ENCODE measurements around the gene MPRIP.
"Not testable (repeated sequence)": the region's sequence is repeated elsewhere in the genome, so short reads cannot be mapped to it uniquely, and the experiment has no call there.

MPRIP gene

DNA sequence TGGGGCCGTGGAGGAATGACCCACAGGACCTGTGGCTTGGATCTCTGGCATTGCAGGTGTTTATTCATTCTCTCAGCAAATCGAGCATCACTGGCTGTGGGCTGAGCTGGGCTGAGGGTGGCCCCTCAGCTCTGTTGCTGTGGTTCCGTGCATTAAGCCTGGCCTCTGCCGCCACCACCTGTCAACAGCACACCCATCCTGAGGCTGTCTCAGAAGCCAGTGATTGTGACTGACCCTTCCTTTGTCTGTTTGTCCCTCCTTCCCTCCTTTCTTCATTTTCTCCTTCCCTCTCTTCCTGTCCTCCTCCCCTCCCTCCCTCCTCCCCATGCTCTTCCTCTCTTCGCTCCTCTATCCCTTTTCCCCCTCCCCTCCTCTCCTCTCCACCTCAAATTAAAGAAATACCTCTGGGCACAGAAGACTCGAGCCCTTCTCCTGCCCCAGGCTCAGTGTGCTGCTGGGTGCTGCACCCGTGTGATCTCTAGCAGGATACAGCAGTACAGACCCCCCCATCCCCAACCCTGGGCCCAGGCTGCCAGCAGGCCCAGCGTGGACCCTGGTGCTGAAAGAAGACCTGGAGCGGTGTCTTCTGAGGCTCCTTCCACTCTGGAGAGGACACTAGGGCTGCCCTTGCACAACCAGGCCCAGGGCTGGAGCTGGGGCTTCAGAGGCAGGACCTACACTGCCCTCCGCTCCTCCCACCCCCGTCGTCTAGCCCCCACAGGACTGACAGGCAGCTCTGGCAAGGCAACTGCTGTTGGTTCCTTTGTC lies 88.0 kb downstream of the MPRIP start:
- DNase-seq, result no peak

DNA sequence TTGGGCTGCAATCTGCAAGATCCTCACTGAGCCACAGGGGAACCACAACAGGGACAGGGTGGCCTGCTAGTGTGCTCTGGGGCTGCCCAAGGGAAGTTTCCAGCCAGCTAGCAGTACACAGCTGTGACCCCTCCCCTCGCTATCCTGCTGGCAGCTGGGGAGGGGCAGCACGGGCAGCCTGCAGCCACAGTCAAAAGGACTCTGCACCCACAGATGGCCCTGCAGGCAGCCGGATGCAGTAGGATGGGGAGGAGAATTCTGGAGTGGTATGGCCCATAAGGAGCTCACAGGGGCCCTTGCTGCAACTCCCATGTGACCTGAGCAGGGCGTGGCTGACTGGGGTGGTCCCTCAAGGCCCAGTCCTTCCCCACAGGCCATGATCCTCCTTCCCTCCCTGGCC lies 89.6 kb downstream of the MPRIP start:
- DNase-seq, result no peak

DNA sequence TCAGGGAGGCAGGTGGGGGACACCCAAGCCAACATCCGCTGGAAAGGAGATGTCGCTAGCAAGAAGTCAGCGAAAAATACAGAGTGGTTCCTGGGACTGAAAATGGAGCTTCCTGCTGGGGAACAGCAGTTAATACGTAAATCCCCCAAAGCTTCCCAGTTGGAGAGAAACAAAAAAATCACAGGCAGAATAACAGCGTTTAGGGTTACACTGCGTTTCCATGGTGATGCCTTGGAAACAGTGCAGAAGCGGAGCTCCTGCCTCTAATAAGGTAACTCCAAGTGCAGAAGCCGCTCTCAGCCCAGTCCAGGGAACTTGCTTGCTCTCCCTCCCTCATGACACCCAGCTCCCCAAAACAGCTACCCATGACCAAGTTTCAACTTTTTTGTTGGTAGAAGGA lies 90.5 kb downstream of the MPRIP start:
- no peak for DNase-seq

DNA sequence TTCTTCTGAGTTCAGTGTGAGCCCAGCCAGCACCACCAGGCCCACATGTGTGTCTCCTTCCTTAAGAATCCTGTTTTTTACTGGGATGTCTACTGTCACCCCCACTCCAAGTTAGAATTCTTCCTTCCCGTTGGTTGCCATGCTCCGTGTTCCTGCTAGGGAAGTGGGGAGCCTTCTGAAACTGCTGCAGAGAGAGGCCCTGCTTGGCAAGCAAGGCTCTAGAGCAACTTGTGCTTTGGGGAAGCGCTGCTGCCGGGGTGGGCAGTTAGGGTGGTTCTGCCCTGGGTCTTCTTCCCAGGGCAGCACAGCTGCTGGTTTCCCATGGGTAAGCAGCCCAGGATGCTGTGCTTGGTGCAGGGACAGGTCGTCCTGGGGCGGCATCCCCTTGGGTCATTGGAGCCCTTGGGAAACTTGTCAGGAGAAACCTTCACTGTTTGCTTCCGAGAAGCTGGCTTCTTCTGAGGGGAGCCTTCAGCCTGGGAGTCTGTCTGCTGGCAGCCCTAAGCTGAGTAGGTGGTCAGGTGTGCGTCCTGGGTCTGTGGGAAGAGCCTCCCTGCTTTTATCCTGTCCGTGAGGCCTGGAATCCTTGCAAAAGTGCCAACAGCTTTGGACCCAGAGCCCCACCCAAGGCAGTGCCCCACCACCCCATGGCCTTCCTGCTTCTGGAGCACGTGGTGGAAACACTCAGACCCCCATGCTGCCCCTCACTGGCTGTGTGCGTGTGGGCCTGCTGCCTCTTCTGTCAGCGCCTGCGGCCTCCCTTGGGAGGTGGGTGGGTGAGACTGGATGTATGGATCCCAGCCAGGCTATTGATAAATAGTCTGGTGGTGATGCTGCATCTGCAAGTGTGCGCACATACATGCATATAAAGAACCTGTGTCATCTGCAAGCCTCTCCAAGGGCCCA lies 92.0 kb downstream of the MPRIP start:
- DNase-seq, result no peak

DNA sequence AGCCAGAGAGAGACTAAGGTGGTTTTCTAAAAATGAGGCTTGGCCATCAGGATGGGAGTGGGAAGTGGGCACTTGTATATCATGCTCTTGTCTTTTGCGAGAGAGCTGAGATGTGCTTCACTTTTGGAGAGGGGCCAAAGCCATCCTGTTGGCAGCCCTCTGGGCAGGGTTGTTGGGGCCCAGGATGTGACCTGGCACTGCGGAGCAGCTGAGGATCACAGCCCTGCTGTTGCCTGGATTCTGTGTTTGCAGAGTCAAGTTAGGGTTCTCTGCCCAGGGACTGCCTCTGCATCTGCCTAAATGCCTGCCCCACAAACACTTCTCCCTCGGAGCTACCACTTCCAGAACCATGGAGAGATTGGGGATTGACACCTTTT lies 92.7 kb downstream of the MPRIP start:
- no peak for DNase-seq

DNA sequence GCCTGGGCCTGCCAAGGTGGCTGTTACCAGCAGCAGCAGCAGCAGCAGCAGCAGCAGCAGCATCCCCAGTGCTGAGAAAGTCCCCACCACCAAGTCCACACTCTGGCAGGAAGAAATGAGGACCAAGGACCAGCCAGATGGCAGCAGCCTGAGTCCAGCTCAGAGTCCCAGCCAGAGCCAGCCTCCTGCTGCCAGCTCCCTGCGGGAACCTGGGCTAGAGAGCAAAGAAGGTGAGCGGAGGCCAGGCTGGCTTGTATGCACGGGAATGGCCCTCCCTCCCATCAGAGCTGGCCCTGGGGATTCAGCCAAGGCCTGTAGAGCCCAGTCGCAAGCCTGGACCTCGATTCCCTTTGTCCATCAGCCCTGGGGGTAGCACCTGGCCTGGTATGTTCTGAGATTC lies 94.0 kb downstream of the MPRIP start:
- not testable (repeated sequence) for DNase-seq

DNA sequence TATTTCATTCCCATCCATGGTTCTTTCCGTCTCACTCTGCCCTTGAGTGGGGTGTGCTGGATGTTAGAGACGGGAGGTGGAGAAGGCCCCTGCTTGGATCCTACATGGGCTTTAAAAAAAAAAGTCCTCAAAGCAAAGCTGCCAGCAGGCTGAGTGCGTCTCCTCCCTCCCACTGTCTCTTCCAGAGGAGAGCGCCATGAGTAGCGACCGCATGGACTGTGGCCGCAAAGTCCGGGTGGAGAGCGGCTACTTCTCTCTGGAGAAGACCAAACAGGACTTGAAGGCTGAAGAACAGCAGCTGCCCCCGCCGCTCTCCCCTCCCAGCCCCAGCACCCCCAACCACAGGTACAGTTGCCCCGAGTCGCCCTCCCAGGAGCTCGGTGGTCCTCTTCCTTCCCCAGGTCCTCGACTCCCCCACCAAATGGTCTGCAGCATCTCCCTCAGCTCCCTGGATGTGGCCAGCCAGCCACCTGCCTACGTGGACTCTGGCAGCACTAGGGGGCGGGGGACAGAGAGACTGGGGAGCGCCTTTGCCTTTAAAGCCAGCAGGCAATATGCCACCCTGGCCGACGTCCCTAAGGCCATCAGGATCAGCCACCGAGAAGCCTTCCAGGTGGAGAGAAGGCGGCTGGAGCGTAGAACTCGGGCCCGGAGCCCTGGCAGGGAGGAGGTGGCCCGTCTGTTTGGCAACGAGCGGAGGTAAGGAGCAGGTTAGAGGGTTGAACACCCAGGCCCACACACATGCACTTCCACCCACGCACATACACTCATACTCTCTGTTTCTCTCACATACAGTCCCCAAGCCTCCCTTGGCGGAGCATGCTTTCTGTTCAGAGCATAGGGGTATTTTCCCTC lies 95.7 kb downstream of the MPRIP start:
- no peak for DNase-seq

DNA sequence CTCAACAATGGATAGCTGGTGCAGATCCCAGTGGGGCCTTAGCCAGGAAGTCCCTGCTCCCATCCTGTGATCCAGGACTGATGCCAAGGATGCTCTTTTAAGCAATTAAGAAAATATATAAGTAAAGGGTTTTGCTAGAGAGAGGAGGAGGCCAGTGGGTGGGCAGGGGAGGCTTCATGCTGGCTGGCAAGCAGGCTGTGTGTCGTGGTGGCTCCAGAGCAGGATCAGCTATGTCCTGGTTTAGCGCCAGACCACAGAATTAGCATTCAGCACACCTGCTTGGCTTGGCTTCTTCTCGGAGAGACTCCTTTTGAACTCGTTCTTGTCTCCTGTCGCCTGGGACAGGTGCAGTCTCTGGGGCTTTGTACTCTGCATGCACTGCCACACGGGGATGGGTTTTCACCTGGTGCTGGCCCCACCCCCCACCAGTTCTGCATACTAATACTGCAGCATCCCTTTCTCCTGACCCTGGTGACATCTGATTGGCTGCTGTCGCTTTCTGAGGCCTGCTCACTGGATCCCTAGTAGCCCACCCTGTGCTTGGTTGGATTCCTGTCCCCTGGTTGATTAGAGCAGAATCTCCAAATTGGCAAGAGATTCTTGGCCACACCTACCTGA lies 97.8 kb downstream of the MPRIP start:
- DNase-seq, result no peak

DNA sequence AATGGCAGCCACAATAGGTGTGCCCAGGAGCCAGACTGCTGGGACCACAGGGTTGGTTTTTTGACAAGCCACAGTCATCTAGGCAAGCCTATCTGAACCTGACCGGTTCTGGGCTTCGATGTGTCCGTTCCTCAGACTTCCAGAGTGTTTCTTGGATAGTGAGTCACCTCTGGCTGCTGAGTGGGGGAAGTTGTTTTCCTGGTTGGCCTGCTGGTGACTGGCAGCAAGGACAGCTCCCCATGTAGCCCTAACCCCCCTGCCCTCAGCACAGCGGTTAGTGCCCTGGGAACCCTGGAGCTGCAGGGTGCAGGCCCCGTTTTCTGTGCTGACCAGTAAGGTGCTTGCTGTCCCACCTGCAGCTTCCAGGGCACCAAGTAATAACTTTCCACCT lies 98.3 kb downstream of the MPRIP start:
- no peak for DNase-seq

DNA sequence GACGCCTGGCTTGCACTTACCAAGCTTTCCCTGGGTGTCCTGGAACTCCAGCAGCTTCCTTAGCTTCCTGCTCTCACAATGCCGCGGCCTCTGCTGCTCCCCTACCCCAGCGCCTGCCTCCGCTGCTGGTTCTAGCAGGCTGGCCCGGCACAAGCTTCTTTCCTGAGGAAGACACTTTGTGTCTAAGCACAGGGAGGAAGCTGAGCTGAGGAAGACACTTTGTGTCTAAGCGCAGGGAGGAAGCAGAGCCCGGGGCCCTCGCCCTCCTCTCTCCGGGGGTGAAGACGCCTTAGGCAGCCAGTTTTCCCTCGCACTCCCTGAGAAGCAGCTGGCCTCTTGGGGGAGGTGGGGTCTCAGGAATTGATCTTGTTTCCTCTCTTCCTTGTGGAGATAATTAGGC lies 99.0 kb downstream of the MPRIP start:
- DNase-seq, result no peak

DNA sequence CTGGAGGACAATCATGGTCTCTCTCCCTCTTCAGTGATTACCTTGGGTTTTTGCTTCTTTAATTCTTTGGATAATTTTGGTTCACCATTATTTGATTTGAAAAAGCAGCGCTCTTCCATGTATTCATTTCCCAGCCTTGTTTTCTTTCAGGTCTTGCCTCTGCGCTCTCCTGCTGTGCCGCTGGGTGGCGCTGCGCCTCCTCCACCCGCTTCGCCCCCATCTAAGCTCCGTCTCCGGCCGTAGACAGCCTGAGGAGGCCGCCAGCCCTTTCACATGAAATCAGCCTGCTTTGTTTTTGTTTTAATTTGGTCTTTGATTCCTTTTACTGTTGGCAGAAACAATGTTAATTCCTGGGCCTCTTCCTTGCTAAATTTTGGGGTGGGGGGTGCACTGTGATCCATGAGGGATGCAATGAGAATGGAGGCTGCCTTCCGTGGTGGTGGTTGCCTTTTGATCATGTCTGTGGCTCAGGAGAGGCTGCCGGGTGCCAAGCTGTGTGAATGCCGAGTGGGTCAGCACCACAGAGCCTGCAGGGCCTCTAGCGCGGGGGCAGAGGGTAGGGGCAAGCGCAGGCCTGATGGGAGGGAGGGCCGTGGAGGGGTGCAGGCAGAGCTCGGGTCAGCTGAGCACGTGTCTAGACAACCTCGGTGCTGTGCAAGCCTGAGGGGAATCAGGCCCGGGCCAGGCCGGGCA lies 99.7 kb downstream of the MPRIP start:
- peak; percentile 23 for DNase-seq

DNA sequence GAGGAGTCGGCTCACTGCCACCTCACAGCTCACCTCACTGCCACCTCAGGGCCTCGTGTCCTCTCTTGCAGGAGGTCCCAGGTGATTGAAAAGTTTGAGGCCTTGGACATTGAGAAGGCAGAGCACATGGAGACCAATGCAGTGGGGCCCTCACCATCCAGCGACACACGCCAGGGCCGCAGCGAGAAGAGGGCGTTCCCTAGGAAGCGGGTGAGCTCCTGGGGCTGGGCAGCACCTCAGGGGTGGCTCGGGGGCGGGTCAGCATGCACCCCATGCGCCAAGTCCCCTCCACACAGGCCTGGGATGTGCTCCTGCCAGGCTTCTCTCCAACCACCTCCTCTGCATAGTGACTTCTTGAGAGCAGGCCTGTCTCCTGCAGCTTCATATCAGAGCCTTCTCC lies 100.3 kb downstream of the MPRIP start:
- DNase-seq, result no peak

DNA sequence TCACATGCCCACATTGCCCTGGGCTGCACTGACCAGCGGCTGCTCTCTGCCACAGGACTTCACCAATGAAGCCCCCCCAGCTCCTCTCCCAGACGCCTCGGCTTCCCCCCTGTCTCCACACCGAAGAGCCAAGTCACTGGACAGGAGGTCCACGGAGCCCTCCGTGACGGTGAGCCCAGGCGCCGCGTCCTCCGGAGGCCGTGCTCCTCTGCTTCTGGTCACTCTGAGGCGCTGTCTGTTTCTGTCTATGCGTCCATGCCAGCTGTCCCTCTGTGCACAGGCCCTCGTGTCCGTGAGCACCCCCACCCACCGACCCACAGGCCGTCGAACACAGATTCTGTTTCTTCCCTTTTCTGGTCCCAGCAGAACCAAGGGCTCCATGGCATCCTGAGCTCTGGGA lies 101.2 kb downstream of the MPRIP start:
- no peak for DNase-seq

DNA sequence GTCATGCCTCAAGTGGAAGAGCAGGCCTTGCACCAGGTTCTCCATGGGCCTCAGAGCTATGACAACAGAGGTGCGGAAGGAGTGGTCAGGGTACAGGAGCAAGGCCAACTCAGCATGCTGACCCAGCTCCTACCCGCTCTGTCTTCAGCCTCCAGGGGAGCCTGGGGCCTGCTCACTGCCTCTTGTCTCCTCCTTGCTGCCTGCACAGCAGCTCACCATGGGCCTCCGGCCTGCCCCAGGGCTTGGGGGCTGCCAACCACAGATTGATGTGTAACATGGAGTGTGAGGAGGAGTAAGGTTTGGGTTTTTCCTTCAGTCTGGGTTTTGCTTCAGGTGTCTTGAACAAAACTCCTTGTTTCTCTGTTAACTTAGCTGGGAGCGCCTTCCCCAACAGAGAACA lies 101.8 kb downstream of the MPRIP start:
- DNase-seq, result no peak

DNA sequence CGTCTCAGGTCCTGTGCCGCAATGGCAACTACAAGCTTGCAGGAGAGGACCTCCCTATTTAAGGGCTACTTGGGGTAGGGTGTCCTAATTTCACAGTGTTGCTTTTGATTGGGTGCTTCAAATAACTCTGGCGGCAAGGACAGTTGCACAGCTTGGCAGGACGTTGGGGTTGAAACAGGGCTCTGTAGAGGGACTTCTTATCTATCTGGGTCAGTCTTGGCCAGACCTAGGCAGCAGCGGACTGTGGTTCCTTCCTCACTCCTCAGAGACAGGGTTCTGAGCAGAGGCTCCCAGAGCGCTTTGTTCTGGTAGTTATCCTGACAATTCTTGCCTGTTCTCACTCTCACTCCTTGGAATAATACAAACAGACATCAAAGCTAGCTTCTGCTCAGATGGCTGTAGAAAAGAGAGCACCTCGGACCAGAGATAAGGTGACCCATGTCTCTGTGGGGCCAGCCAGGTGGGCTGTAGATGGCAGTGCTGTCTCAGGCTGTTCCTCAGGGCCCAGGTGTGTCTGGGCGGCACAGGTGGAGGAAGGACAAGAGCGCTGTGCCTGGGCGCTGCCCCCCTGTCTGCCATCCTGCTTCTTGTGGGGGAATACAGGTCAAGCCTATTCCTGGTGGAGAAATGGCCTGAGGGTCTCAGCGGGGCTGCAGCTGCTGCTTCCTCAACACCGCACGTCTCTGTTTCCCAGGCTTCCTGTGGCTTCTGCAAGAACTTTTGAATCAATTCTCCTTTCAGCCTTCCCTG lies 102.8 kb downstream of the MPRIP start:
- no peak for DNase-seq

DNA sequence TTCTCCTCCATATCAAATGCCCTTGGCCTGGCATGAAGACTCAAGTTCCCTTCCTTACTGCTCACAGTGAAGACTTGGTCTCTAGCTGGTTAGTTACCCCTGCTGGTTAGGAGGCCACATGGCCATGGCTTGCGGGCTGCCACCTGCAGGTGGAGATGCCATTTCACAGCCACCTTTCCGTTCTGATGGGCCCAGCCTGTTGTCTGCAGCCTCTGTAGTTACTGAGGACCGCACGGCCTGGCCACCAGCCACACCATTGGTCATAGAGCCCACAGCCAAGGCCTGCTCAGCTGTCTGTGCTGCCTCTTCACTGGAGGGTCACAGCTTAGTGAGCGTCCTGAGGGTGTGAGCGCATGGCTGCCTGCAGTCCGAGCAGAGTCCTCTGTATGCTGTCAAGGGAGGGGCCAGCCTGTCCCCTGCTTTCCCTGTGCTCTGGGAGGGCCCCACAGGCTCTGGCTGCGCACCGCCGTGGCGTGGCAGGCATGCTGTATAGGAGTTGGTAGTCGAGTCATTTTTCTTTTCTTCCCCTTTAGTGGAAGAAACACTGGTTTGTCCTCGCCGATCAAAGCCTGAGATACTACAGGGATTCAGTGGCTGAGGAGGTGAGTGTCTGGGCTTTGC lies 104.6 kb downstream of the MPRIP start:
- no peak for DNase-seq

DNA sequence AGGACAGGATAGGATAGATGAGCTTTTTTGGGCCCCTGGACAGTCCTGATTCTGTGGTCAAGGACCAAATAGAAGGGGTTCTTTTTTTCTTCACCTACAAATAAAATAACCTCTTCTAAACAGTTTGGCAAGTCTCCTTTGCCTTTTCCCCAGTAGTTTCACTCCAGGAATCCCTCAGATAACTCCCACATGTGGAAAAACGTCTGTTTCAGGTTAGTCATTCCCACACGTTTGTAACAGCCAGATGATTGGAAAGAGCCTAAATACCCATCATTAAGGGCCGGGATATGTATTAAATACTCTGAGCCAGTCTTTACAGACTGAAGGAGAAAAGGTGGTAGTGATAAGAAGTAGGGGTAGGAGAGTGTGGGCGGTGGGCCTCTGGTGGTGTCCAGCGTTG lies 105.6 kb downstream of the MPRIP start:
- no peak for DNase-seq

DNA sequence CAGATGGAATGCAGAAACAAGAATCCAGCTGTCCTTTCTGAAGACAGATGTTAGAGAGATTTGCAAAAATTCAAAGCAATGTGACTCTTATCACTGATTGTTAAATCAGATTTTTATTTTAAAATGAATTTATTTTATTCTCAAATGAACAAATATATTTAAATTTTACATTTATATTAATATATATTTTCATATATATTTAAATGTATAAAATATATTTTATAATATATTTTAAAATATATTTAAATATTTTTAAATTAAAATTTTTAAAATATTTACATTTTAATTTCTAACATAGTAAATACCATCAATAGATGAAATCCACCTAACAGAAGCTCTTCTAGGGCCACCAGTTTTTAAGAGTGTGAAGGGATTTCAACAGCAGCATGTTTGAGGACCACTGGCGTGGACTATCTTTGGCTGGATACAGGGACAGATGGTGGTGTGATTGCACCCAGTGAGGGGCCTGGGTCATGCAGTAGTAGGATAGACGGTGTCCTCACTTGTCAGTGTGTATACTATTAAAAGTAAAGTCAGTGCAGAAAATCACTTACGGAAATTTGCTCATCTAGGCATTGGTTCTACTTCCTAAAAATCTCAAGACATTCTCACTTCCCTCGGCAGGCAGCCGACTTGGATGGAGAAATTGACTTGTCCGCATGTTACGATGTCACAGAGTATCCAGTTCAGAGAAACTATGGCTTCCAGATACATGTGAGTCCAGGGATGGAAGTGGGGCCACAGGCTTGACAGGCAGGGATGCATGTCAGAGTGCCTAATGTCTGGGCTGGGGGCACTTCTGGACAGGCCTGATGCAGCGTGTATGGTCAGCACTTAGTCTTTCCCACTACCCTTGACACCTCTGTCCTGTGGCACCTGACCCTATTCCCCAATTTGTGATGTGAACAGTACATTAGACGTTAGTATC lies 107.5 kb downstream of the MPRIP start:
- peak; percentile 87 for DNase-seq

DNA sequence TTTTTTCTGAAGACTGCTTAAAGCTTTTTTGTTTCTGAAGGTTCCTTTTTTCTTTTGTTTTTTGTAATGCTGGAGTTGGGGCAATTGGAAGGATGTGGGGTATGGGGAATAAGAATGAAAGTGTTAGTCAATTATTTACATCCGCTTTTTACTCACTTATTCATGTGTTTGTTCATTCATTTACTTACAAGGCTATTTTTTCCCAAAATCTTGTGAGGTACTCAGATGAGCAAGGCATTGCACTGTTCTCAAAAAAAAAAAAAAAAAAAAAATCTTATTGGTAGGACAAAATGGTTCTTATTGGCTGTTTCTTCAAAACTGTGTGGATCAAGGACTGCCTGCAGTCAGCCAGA lies 108.2 kb downstream of the MPRIP start:
- DNase-seq, result peak; percentile 87

DNA sequence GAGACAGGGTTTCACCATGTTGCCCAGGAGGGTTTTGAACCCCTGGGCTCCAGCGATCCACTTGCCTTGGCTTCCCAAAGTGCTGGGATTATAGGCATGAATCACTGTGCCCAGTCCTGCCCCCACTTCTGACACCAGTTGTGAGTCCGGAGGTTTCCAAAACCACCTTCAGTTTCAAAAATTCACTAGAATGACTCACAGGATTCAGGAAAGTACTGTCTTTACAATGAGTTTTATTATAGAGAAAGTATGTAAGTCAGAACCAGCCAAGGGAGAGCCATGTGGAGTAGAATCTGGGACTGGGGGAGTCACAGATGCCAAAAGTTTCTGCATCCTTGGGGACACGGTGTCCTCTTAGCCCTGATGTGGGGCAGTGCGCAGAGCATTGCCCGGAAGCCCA lies 108.8 kb downstream of the MPRIP start:
- peak; percentile 68 for DNase-seq

Measured in inflammatory macrophage treated with lipopolysaccharide for 4 hours (primary cell).